ELF-1 (cell line): ENCODE results near the gene PABPC1L.

ENCODE experiments used
- DNase-seq: peaks from one replicate; pipeline ENCODE4 v3.0.0-alpha.2; 2016; ENCODE audit warnings: low read depth, low spot score

PABPC1L gene

DNA sequence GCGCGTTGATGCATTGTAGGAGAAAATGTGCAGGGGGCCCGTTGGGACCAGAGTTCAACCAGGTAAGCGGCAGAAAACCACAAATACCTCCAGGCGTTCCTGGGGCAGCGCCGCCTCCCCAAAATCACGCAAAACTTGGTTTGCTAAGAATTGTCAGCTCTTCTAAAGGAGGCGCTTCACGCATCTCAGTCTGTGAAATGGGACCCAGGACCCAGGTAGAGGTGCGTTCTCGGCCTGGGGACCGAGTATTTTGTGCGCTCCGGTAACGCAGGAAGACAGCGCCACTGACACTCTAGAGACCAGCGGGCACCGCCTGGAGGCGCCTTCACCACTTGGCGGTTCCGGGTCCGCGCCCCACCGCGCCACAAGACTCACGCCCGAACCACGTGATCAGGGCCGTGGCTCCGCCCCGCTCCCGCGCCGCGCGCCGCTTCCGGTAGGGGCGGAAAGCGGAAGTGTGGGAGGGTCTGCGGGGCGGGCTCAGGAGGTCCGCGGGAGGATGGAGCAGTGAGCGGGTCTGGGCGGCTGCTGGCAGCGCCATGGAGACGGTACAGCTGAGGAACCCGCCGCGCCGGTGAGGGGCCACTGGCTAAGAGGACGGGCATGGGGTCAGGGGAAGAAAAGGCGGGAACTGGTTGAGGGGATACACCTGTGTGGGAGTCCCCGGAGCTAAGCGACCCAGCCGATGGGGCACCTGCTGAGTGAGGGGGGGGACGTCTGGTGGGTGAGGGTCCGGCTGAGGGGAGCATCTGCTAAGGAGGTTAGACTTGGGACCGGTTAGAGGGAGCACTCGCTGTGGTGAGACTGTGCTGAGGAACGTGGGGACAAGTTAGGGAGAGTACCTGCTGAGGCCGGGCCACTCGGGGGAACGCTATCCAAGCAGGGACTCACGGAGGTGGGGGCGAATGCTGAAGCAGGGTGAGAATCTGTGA, 56.4 kb downstream of the PABPC1L start, which contains the start of gene STK4:
Gene STK4 (plus strand): TSS at position 483 of the 932 bp plus-strand sequence. CDS start 57 bp downstream, at position 540.
- DNase-seq = peak; percentile 98

DNA sequence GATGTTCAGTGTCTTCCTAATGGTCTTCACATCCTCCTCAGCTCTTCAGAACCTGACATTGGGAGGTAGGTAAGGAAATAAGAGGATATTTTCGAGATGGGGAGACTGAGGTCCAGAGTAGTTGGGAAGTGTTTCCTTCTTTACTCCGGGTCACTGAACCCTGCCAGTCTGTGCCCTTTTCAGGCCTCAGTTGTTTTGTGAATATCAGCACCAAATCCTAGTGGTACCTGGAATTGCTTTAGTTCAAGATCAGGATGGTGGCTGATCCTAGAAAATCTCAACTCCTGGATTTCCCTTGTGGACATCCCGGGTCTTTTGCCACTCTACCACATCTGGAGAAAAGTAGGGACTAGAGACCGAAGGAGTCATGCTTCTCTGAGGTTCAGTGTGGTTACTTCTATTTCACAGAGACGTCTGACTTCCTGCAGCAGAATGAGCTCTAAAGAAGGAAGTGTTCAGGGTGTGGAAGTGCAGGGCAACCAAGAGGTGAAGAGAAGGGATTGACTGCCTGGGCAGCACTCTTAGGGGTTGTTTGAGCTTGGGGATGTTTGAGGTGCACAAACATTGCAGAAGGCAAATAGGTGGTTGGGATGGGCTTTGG, 57.4 kb downstream of the PABPC1L start:
- no peak for DNase-seq

DNA sequence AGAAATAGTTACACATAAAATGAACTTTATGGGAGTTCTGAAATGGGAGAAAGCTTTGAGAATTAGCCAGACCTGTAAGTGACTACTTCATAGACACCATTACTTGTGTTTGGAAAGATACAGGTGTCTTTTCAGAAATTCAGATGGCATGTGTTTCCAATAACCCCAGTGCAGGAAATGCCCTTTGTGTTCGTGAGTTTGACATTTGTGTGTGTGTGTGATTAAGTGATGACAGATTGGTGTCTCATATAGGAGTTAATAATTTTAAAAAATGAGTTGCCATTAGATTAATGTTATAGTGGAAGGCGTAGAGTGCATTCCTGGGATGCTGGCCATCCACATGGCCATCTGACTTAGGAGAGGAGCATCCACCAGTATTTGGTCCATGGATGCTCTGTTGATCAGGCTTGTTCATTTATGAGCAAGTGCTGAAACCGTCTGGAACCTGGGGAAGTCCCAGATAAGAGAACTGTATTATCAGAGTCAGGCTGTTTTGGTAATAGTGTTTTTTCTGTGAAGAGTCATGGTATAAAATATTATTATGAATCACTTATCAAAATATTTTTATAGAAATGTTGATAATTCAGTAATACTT, 59.5 kb downstream of the PABPC1L start:
- no peak for DNase-seq

DNA sequence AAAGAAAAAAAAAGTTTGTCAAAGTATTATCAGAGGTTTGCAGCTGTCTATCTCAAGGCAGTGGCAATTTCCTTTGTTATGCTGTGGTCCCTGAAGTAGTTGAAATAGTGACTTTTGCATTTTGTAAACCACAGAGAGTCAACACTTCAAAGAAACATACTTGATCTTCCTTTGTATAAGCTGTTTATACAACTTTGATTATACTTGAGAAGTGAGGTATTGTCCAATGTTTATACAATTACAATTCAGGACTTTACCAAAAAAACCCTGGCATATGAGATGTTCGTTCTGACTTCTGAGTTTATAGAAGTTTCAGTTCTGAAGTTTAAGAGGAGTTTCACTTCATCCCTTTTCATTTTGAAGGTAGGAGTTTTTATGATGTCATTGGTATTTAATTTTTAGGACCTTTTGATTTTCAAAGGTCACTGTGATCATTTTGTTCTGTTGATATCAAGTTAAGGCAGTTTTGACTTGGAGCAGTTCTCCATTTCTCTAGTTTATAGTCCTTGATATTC, 60.4 kb downstream of the PABPC1L start:
- no peak for DNase-seq

DNA sequence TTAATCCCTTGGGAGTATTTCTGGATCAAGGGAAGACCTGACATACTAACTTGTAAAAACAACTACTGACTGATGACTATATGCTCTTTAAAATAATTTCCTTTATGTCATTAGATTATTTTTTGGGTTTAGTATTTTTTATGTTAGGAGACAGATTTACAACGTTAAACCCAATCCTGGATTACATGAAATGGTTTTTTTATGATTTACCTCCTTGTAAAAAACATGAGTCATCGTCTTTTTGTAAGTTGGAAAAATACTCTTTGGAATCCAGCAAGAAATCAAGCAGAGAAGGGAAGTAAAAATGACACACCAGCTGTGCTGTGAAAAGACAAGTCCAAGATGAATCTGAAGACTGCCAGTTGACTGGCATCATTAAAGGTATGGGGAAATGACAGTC, 63.2 kb downstream of the PABPC1L start:
- DNase-seq = no peak

DNA sequence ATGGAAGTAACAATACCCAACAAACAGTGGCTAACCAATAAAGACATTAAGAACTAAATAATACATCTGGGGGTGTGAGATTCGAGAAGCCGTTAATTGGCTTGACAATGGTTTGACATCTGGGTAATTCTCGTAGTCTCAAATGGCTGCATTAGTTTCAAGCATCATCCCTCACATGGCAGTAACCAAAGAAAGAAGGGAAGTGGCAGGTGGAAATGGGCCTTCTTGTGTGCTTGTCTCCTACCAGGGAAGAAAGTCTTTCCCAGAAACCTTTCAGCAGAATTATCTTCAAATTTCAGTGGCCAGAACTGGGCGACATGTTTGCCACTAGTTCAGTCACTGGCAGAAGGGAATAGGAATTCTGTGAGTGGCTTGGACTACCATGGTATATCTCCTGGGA, 66.8 kb downstream of the PABPC1L start:
- no peak for DNase-seq

DNA sequence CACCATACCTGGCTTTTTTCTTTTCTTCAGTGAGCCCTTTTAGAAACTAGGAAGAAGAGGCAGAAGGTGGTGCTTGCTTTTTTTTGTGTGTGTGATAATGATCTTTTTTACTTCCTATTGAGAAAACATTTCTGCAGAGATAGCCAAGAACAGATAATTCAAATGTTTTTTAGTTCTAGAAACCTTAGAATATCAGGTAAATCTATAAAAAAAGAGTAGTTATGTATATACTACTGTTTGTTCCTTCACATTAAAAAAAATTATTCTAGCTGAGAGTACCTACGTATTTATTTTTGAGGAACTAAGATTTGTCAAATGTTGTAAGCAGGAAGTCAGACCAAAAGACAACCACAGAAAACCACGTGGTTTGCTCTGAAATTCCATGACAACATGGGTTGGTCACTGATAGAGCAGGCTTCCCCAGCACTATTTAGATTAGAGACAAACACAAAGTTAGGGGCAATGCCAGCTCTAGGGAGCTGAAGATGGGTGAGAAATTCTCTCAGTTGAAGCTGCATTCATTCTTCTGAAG, 69.3 kb downstream of the PABPC1L start:
- DNase-seq = no peak

DNA sequence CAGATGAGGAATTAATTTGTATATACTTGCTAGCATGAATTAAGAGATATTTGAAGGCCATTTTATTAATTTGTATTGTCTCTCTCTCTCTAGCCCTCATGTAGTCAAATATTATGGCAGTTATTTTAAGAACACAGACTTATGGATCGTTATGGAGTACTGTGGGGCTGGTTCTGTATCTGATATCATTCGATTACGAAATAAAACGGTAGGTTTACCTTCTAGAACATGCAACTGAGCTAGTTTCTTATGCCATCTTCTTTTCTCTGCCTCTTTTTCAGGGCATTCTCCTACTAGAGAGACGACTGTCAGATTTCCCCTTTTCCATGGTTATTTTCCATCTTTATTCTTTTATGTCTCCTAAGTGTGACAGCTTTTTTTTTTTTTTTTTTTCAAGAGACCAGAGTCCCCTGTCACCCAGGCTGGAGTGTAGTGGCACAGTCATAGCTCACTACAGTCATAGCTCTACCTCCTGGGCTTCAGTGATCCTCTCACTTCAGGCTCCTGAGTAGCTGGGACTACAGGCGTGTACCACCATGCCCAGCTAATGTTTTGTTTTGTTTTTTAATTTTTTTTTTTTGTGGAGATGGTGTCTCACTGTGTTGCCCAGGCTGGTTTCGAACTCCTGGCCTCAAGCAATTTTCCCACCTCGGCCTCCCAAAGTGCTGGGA, 72.0 kb downstream of the PABPC1L start:
- DNase-seq = no peak

DNA sequence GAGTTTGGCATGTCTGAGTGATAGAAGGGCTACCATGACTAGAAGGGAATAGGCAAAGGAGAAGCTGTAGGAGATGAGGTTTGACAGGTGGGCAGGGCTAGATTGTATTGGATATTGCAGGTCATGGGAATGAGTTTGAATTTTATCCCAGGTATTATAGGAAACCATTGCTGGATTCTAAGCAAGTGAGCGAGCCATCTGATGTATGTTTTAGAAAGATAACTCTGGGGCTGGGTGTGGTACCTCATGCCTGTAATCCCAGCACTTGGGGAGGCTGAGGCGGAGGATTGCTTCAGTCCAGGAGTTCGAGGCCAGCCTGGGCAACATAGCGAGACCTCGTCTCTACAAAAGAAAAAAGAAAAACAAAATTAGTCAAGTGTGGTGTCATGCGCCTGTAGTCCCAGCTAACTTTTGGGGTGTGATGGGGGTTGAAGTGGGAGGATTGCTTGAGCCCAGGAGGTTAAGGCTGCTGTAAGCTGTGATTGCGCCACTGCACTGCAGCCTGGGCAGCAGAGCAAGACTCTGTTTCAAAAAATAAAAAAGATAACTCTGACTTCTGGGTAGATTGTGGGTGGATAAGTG, 73.3 kb downstream of the PABPC1L start:
- no peak for DNase-seq

DNA sequence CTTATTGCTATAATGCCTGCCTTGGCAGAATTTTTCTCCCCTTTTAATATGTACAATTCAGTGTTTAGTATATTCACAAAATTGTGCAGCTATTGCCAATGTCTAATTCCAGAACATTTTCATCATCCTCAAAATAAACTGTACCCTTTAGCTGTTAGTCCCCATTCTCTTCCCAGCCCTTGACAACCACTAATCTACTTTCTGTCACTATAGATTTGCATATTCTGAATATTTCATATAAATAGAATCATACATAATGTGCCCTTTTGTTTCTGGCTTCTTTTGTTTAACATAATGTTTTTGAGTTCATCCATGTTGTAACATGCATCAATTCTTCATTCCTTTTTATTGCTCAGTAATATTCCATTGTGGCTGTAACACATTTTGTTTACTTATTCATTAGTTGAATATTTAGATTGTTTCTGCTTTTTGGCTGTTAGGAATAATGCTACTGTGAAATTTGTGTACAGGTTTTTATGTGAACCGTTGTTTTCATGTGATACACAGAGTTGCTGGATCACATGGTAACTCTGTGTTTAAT, 78.8 kb downstream of the PABPC1L start:
- no peak for DNase-seq
